Endodermal cell (in vitro differentiated cells): ENCODE data around the gene UNC50. TPM values are rescaled to one million over a fixed set of nuclear protein-coding genes. Genes with fewer than 3 reads are reported as not detected.
A peak's percentile ranks its signal among the peaks of the same experiment; 100 is the strongest.

Experiments
- DNase-seq: peaks from one replicate; pipeline ENCODE4 v3.0.0-alpha.2; 2017
- H3K27ac ChIP-seq: 2 replicates; pipeline ENCODE4 v1.5.1; 2013; ENCODE audit warnings: mild to moderate bottlenecking, low read depth, low read length, moderate library complexity
- H3K27me3 ChIP-seq: 2 replicates; pipeline ENCODE4 v1.6.1; 2013; ENCODE audit warnings: mild to moderate bottlenecking, low read length, moderate library complexity; ENCODE audit not compliant: insufficient read depth, control insufficient read depth, poor library complexity, severe bottlenecking
- H3K36me3 ChIP-seq: 2 replicates; pipeline ENCODE4 v1.7.0; 2013; ENCODE audit warnings: mild to moderate bottlenecking, low read length, moderate library complexity; ENCODE audit not compliant: control insufficient read depth, insufficient read depth
- H3K4me1 ChIP-seq: one replicate; pipeline ENCODE4 v1.7.0; 2013; ENCODE audit warnings: low read length; ENCODE audit not compliant: control insufficient read depth, insufficient read depth
- H3K4me3 ChIP-seq: 2 replicates; pipeline ENCODE4 v1.5.1; 2013; ENCODE audit warnings: mild to moderate bottlenecking, low read length, moderate library complexity
- H3K9ac ChIP-seq: 2 replicates; pipeline ENCODE4 v1.6.1; 2013; ENCODE audit warnings: mild to moderate bottlenecking, low read length, moderate library complexity; ENCODE audit not compliant: poor library complexity, severe bottlenecking; ENCODE audit errors: extremely low read depth
- H3K9me3 ChIP-seq: 2 replicates; pipeline ENCODE4 v1.6.1; 2013; ENCODE audit warnings: mild to moderate bottlenecking, low read length, moderate library complexity; ENCODE audit not compliant: control insufficient read depth
- H3K27ac Mint-ChIP-seq: 2 replicates; pipeline ENCODE4 v1.8.0; 2020; ENCODE audit warnings: mixed read lengths
- H3K27me3 Mint-ChIP-seq: 2 replicates; pipeline ENCODE4 v1.8.0; 2021; ENCODE audit warnings: mild to moderate bottlenecking, mixed read lengths; ENCODE audit not compliant: insufficient read depth
- H3K36me3 Mint-ChIP-seq: 2 replicates; pipeline ENCODE4 v1.8.0; 2020; ENCODE audit warnings: low read depth, mixed read lengths
- H3K4me1 Mint-ChIP-seq: 2 replicates; pipeline ENCODE4 v1.8.0; 2020; ENCODE audit warnings: mixed read lengths
- H3K4me3 Mint-ChIP-seq: 2 replicates; pipeline ENCODE4 v1.8.0; 2020; ENCODE audit warnings: mild to moderate bottlenecking, moderate library complexity, mixed read lengths
- H3K9me3 Mint-ChIP-seq: 2 replicates; pipeline ENCODE4 v1.8.0; 2020; ENCODE audit warnings: mild to moderate bottlenecking, mixed read lengths
- WGBS, 2 experiments: methylation state at CpG; one replicate each; pipeline versions ENCODE4 v1.1.5 to v1.1.7; 2013; ENCODE audit warnings: missing lambda C conversion rate in 2 of 2, mixed read lengths in 1 of 2; ENCODE audit not compliant: insufficient coverage in 1 of 2, insufficient read length in 1 of 2; 5-methylcytosine and 5-hydroxymethylcytosine counted together
- total RNA-seq, 2 donors: library from RNA; stranded (reverse); fragmentation: NEBNext Ultra II Directional in 1 of 2; extraction: Animal tissue kit (Norgen Biotek cat#: 25700) in 1 of 2; gene quantifications; 2 replicates in 1 of 2; 3 replicates in 1 of 2; pipeline ENCODE4 v1.2.1, GENCODE V29; 2021
- TF ChIP-seq, protein P1 (sequence below): fragments of 200-600 bp; sonication (generic); conservative IDR thresholded peaks from 2 replicates; pipeline ENCODE4 v1.5.0; 2021; ENCODE audit warnings: antibody characterized with exemption, mild to moderate bottlenecking

Gene UNC50
- total RNA-seq, 2 donors from 2014 or later = 81.2 to 82.8 TPM

DNA sequence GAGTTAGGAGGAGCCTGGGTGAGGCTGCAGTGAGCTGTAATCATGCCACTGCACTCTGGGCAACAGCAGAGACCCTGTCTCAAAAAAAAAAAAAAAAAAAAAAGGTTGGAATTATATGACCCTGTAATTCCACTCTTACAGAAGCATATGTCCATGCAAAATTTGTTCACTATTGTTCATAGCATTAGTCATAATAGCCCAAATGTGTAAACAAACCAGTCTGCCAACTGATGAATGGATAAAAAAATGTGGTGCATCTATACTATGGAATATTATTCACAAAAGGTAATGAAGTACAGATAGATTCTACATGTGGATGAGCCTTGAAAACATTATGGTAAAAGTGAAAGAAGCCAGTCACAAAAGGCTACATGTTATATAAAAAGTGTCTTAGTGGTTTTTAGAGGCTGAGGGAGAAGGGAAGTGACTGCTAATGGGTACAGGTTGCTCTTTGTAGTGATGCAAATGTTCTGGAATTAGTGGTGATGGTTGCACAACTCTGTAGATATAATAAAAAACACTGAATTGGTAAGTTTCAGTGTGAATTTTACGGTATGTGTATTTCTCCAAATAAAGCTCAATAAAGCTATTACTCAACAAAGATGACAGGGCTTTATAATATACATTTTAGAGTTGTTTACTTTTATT is 9.5 kb upstream of the UNC50 start:
- DNase-seq = no peak
- Histone ChIP-seq H3K9ac (no peak overlapping the region), H3K27ac (no peak overlapping the region), H3K36me3 (peaks cover 67% of the 10 kb centered on the region), H3K4me1 (peaks cover 5% of the 10 kb centered on the region), H3K27me3 (no peaks in the 10 kb centered on the region), H3K9me3 (peaks cover 4% of the 10 kb centered on the region), H3K4me3 (no peak overlapping the region)
- TF ChIP-seq, protein P1, sequence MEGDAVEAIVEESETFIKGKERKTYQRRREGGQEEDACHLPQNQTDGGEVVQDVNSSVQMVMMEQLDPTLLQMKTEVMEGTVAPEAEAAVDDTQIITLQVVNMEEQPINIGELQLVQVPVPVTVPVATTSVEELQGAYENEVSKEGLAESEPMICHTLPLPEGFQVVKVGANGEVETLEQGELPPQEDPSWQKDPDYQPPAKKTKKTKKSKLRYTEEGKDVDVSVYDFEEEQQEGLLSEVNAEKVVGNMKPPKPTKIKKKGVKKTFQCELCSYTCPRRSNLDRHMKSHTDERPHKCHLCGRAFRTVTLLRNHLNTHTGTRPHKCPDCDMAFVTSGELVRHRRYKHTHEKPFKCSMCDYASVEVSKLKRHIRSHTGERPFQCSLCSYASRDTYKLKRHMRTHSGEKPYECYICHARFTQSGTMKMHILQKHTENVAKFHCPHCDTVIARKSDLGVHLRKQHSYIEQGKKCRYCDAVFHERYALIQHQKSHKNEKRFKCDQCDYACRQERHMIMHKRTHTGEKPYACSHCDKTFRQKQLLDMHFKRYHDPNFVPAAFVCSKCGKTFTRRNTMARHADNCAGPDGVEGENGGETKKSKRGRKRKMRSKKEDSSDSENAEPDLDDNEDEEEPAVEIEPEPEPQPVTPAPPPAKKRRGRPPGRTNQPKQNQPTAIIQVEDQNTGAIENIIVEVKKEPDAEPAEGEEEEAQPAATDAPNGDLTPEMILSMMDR = no peak
- peaks cover 4% of the 10 kb centered on the region for H3K9me3 Mint-ChIP-seq
- WGBS, 2 experiments = no CpG with 5 or more reads among the region's 1 CpG
- H3K4me1 Mint-ChIP-seq = peaks cover 12% of the 10 kb centered on the region
- no peaks in the 10 kb centered on the region for H3K27me3 Mint-ChIP-seq
- no peak overlapping the region for H3K4me3 Mint-ChIP-seq
- peaks cover 75% of the 10 kb centered on the region for H3K36me3 Mint-ChIP-seq
- no peak overlapping the region for H3K27ac Mint-ChIP-seq

DNA sequence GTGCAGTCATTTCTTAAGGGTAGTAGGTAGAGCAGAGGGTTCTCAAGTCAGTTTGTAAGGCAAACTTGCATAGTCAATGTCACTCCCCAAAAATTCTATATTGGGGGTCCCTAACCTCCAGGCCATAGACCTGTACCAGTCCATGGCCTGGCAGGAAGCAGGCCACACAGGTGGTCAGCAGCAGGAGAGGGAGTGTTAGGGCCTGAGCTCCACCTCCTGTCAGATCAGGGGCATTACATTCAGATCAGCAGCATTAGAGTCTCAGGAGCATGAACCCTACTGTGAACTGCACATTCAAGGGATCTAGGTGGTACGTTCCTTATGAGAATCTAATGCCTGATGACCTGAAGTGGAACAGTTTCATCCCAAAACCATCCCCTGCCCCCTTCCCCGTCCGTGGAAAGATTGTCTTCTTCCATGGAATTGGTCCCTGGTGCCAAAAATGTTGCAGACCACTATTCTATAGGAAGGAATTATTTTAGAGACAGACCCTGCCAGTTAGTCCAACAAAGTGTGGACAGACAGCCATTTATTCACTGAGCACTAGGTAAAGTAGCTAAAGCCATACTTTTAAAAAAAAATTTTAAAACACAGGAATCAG is 6.8 kb upstream of the UNC50 start:
- H3K27ac Mint-ChIP-seq = no peak overlapping the region
- no peaks in the 10 kb centered on the region for H3K27me3 Mint-ChIP-seq
- H3K27me3 ChIP-seq = no peaks in the 10 kb centered on the region
- peaks cover 5% of the 10 kb centered on the region for H3K4me1 ChIP-seq
- peaks cover 35% of the 10 kb centered on the region for H3K4me1 Mint-ChIP-seq
- peaks cover 54% of the 10 kb centered on the region for H3K36me3 ChIP-seq
- TF ChIP-seq, protein P1 = peak; percentile 79
- DNase-seq = peak; percentile 79
- WGBS, 2 experiments = 67 to 82% methylated on average over 3 of the region's 3 CpGs
- H3K4me3 ChIP-seq = no peak overlapping the region
- H3K36me3 Mint-ChIP-seq = peaks cover 60% of the 10 kb centered on the region
- no peaks in the 10 kb centered on the region for H3K9me3 ChIP-seq
- H3K9me3 Mint-ChIP-seq = no peaks in the 10 kb centered on the region
- no peak overlapping the region for H3K9ac ChIP-seq
- no peak overlapping the region for H3K4me3 Mint-ChIP-seq
- H3K27ac ChIP-seq = no peak overlapping the region

DNA sequence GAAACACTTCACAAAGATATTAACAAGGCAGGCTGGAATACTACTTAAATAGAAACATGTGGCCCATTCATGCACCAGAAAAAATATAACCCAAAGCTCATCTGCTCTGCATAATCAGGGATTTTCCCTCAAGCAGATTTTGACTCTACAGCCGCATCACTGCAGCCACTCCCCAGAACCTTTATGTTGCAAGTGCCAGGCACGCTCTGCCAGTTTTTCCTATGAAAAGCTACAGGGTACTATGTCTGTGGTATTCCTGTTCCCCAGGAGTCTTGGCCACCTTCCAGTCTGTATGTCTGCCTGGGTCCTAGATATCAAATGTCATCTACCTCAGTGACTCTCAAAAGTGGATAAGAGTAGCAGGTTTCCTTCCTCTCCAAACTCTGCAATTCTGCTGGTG is 3.8 kb upstream of the UNC50 start:
- DNase-seq = no peak
- H3K9me3 Mint-ChIP-seq = no peaks in the 10 kb centered on the region
- peaks cover 5% of the 10 kb centered on the region for H3K4me1 ChIP-seq
- no peak overlapping the region for H3K27ac ChIP-seq
- TF ChIP-seq, protein P1 = no peak
- no peak overlapping the region for H3K4me3 ChIP-seq
- no peak overlapping the region for H3K4me3 Mint-ChIP-seq
- H3K27me3 Mint-ChIP-seq = no peaks in the 10 kb centered on the region
- H3K4me1 Mint-ChIP-seq = peaks cover 46% of the 10 kb centered on the region
- peak overlapping the region; percentile 28 for H3K27ac Mint-ChIP-seq
- no peaks in the 10 kb centered on the region for H3K27me3 ChIP-seq
- H3K36me3 Mint-ChIP-seq = peaks cover 35% of the 10 kb centered on the region
- peaks cover 29% of the 10 kb centered on the region for H3K36me3 ChIP-seq
- H3K9me3 ChIP-seq = no peaks in the 10 kb centered on the region
- no peak overlapping the region for H3K9ac ChIP-seq
- 92 to 94% methylated on average over 2 of the region's 2 CpGs for WGBS, 2 experiments
